HEK293 (cell line): Measurements from ENCODE around the gene HYAL4.

Experiments
- CTCF ChIP-seq: fragments of 450-650 bp; formaldehyde crosslinking; IDR thresholded peaks from 2 replicates; pipeline ENCODE4 v1.5.1; 2016; ENCODE audit warnings: missing biosample characterization, missing genetic modification characterization
- ZFP41 ChIP-seq: fragments of 450-650 bp; formaldehyde crosslinking; IDR thresholded peaks from 2 replicates; pipeline ENCODE4 v1.5.1; 2016; ENCODE audit warnings: missing biosample characterization, missing genetic modification characterization, borderline replicate concordance
- ZNF639 ChIP-seq: fragments of 450-650 bp; formaldehyde crosslinking; IDR thresholded peaks from 2 replicates; pipeline ENCODE4 v1.5.1; 2016; ENCODE audit warnings: missing biosample characterization, missing genetic modification characterization

GRCh38 chr7:123881300-123881699, 36.3 kb downstream of the HYAL4 start:
- TF ChIP-seq ZNF639 (tag by site-specific recombination) (no peak), CTCF (tag by site-specific recombination) (no peak), ZFP41 (no peak)
